Measurements from ENCODE around the gene DPP8.

The DPP8 gene

GRCh38 chr15:65408324-65409035, 109.0 kb downstream of the DPP8 start:
- no peak for TF ChIP-seq CTCF (IDR thresholded peaks at IDR 0.05; ENCODE audit: low read depth, low read length)
- TF ChIP-seq EZH2phosphoT487 (IDR thresholded peaks at IDR 0.05; ENCODE audit: low read depth), result no peak
- H3K27me3 ChIP-seq (ENCODE audit: low read depth, low read length), result peaks cover 53% of the 10 kb centered on the region
- H3K9ac ChIP-seq (ENCODE audit: low read length), result no peak overlapping the region
- no peak overlapping the region for H3K4me2 ChIP-seq (ENCODE audit: low read length)
- H3K27ac ChIP-seq (ENCODE audit: low read length), result no peak overlapping the region
- H3K79me2 ChIP-seq (ENCODE audit: low read length), result no peaks in the 10 kb centered on the region
- no peaks in the 10 kb centered on the region for H4K20me1 ChIP-seq (ENCODE audit: insufficient read depth, low read length)
- peaks cover 20% of the 10 kb centered on the region for H3K4me1 ChIP-seq (ENCODE audit: low read length)
- H3K36me3 ChIP-seq (replicated peaks; ENCODE audit: low read depth, low read length), result no peaks in the 10 kb centered on the region
- no peaks in the 10 kb centered on the region for H3K9me3 ChIP-seq (ENCODE audit: insufficient read depth, low read length)
- no peak overlapping the region for H3K4me3 ChIP-seq (ENCODE audit: low read length)
- H2AFZ ChIP-seq (ENCODE audit: low read depth, low read length), result no peak overlapping the region

GRCh38 chr15:65406424-65407000, 111.0 kb downstream of the DPP8 start:
- Histone ChIP-seq H3K27me3 (ENCODE audit: low read depth, low read length) (peaks cover 55% of the 10 kb centered on the region), H4K20me1 (ENCODE audit: insufficient read depth, low read length) (no peaks in the 10 kb centered on the region), H3K4me1 (ENCODE audit: low read length) (peaks cover 15% of the 10 kb centered on the region), H3K4me3 (ENCODE audit: low read length) (no peak overlapping the region), H3K27ac (ENCODE audit: low read length) (no peak overlapping the region), H3K79me2 (ENCODE audit: low read length) (no peaks in the 10 kb centered on the region), H3K9ac (ENCODE audit: low read length) (no peak overlapping the region), H3K36me3 (replicated peaks; ENCODE audit: low read depth, low read length) (no peaks in the 10 kb centered on the region), H2AFZ (ENCODE audit: low read depth, low read length) (no peak overlapping the region), H3K9me3 (ENCODE audit: insufficient read depth, low read length) (no peaks in the 10 kb centered on the region), H3K4me2 (ENCODE audit: low read length) (no peak overlapping the region)
- TF ChIP-seq EZH2phosphoT487 (IDR thresholded peaks at IDR 0.05; ENCODE audit: low read depth) (no peak), CTCF (IDR thresholded peaks at IDR 0.05; ENCODE audit: low read depth, low read length) (no peak)

- no peak overlapping the region for H2AFZ ChIP-seq (ENCODE audit: low read depth, low read length)
These were observed 111.6 kb downstream of the DPP8 start for GRCh38 chr15:65405791-65406423.

More at GRCh38 chr15:65405791-65406423, 111.6 kb downstream of the DPP8 start:
- Histone ChIP-seq H3K27ac (ENCODE audit: low read length) (no peak overlapping the region), H3K36me3 (replicated peaks; ENCODE audit: low read depth, low read length) (no peaks in the 10 kb centered on the region), H3K9ac (ENCODE audit: low read length) (no peak overlapping the region), H3K4me3 (ENCODE audit: low read length) (no peak overlapping the region), H3K9me3 (ENCODE audit: insufficient read depth, low read length) (no peaks in the 10 kb centered on the region), H3K27me3 (ENCODE audit: low read depth, low read length) (peaks cover 50% of the 10 kb centered on the region), H3K79me2 (ENCODE audit: low read length) (no peaks in the 10 kb centered on the region), H3K4me2 (ENCODE audit: low read length) (no peak overlapping the region), H3K4me1 (ENCODE audit: low read length) (peaks cover 17% of the 10 kb centered on the region), H4K20me1 (ENCODE audit: insufficient read depth, low read length) (no peaks in the 10 kb centered on the region)
- TF ChIP-seq CTCF (IDR thresholded peaks at IDR 0.05; ENCODE audit: low read depth, low read length), result no peak
- TF ChIP-seq EZH2phosphoT487 (IDR thresholded peaks at IDR 0.05; ENCODE audit: low read depth), result no peak
